CD4-positive, alpha-beta memory T cell (primary cell): Measurements from ENCODE around the gene SBK3. TPM values are rescaled to one million over a fixed set of nuclear protein-coding genes. Genes with fewer than 3 reads are reported as not detected.
"Not testable (repeated sequence)": the region's sequence is repeated elsewhere in the genome, so short reads cannot be mapped to it uniquely, and the experiment has no call there.

Source experiments
- CTCF ChIA-PET: fragments of 350-600 bp; sonication (Branson Sonifier 250); formaldehyde crosslinking; loops from one replicate; lab custom pipeline; 2021; ENCODE audit warnings: inconsistent platforms; ENCODE audit not compliant: partially characterized antibody; lab: Charles Lee
- POLR2A ChIA-PET: fragments of 350-600 bp; sonication (Branson Sonifier 250); formaldehyde crosslinking; loops from one replicate; lab custom pipeline; 2021; ENCODE audit not compliant: partially characterized antibody; lab: Charles Lee
- DNase-seq, 5 donors: peaks; one replicate each; pipeline versions ENCODE4 v3.0.0 to v3.0.0-alpha.2; 2020 to 2022; ENCODE audit warnings: mixed read lengths in 1 of 5
- H3K27ac ChIP-seq: one replicate; pipeline ENCODE4 v1.7.0; 2013; ENCODE audit warnings: low read depth, low read length
- H3K27me3 ChIP-seq: 2 replicates; pipeline ENCODE4 v1.7.0; 2013; ENCODE audit warnings: mild to moderate bottlenecking, low read length, moderate library complexity; ENCODE audit not compliant: insufficient read depth
- H3K36me3 ChIP-seq: 2 replicates; pipeline ENCODE4 v1.7.0; 2013; ENCODE audit warnings: mild to moderate bottlenecking, low read length, moderate library complexity; ENCODE audit not compliant: insufficient read depth
- H3K4me1 ChIP-seq: 2 replicates; pipeline ENCODE4 v1.7.0; 2013; ENCODE audit warnings: mild to moderate bottlenecking, low read length, moderate library complexity; ENCODE audit not compliant: insufficient read depth
- H3K4me3 ChIP-seq, 2 donors: one replicate each; pipeline ENCODE4 v1.7.0; 2013; ENCODE audit warnings: low read length in 2 of 2, mild to moderate bottlenecking in 1 of 2
- H3K9me3 ChIP-seq, 2 donors: one replicate each; pipeline ENCODE4 v1.7.0; 2013; ENCODE audit warnings: low read length in 2 of 2, control low read depth in 1 of 2; ENCODE audit not compliant: control insufficient read depth in 1 of 2
- H3K27ac Mint-ChIP-seq, 7 donors: one replicate each; pipeline ENCODE4 v1.8.0; 2020 to 2021; ENCODE audit warnings: mixed read lengths in 7 of 7, mild to moderate bottlenecking in 6 of 7, inconsistent platforms in 3 of 7, moderate library complexity in 3 of 7
- H3K27me3 Mint-ChIP-seq, 2 donors: one replicate each; pipeline ENCODE4 v1.8.0; 2020 to 2021; ENCODE audit warnings: mixed read lengths in 2 of 2
- H3K36me3 Mint-ChIP-seq, 2 donors: one replicate each; pipeline ENCODE4 v1.8.0; 2020 to 2021; ENCODE audit warnings: mixed read lengths in 2 of 2, inconsistent platforms in 1 of 2, mild to moderate bottlenecking in 1 of 2
- H3K4me1 Mint-ChIP-seq, 4 donors: one replicate each; pipeline ENCODE4 v1.8.0; 2020 to 2021; ENCODE audit warnings: mixed read lengths in 4 of 4, mild to moderate bottlenecking in 1 of 4
- H3K4me3 Mint-ChIP-seq, 8 donors: one replicate each; pipeline ENCODE4 v1.8.0; 2020 to 2021; ENCODE audit warnings: mixed read lengths in 8 of 8, mild to moderate bottlenecking in 7 of 8, moderate library complexity in 6 of 8, inconsistent platforms in 3 of 8
- H3K9me3 Mint-ChIP-seq, 8 donors: one replicate each; pipeline ENCODE4 v1.8.0; 2020 to 2021; ENCODE audit warnings: mixed read lengths in 8 of 8, mild to moderate bottlenecking in 5 of 8, inconsistent platforms in 3 of 8, moderate library complexity in 1 of 8
- intact Hi-C: fragments of 100-400 bp; cut with micrococcal nuclease; formaldehyde crosslinking; loops from one replicate; pipeline ENCODE4 v1.15.1; 2023
- polyA plus RNA-seq, 2 donors: library from polyadenylated mRNA; unstranded; fragments of 300-500 nt; fragmentation: Illumina TruSeq; gene quantifications; one replicate each; pipeline ENCODE4 v1.2.3, GENCODE V29; 2021
- total RNA-seq, 2 experiments: library from RNA; stranded (reverse); gene quantifications; one replicate each; pipeline ENCODE4 v1.2.3, GENCODE V29; 2021

The SBK3 gene
- total and polyA plus RNA-seq, 4 experiments from 2014 or later: not detected

- peaks cover 4% of the 10 kb centered on the region for H3K4me1 ChIP-seq
- Mint-ChIP-seq H3K4me1 (peaks cover 5 to 13% (median 10%) of the 10 kb centered on the region in 4 donors), H3K27me3 (peaks cover 0 to under 1% of the 10 kb centered on the region in 2 donors), H3K36me3 (no peaks in the 10 kb centered on the region), H3K9me3 (no peaks in the 10 kb centered on the region), H3K4me3 (no peak overlapping the region), H3K27ac (no peak overlapping the region)
- POLR2A ChIA-PET: no interaction called here
- no peak overlapping the region for H3K27ac ChIP-seq
- H3K36me3 ChIP-seq: no peaks in the 10 kb centered on the region
- H3K9me3 ChIP-seq: no peaks in the 10 kb centered on the region
- CTCF ChIA-PET: interaction anchor here (1.1 kb wide), 1 partner anchor 359 kb away, joined by 3 read pairs; no protein-coding TSS in a partner anchor
- intact Hi-C loops: no loop called here
- no peaks in the 10 kb centered on the region for H3K27me3 ChIP-seq
- no peak for DNase-seq
- no peak overlapping the region for H3K4me3 ChIP-seq
Measured at GRCh38 chr19:55500368-55500952, 44.9 kb downstream of the SBK3 start.

- Mint-ChIP-seq H3K36me3 (no peaks in the 10 kb centered on the region), H3K27me3 (peaks cover 0 to 1% of the 10 kb centered on the region in 2 donors), H3K9me3 (no peaks in the 10 kb centered on the region), H3K27ac (no peak overlapping the region), H3K4me1 (peaks cover 4 to 7% (median 5%) of the 10 kb centered on the region in 4 donors), H3K4me3 (no peak overlapping the region)
- H3K27ac ChIP-seq: no peak overlapping the region
- ChIA-PET POLR2A (interaction anchor here (1.4 kb wide), 1 partner anchor 22 kb away, joined by 4 read pairs; the partner anchor contains the start of gene ZNF628), CTCF (interaction anchor here (1.7 kb wide), 1 partner anchor 31 kb away, joined by 9 read pairs; no protein-coding TSS in a partner anchor)
- H3K4me3 ChIP-seq: no peak overlapping the region
- H3K4me1 ChIP-seq: peaks cover 1% of the 10 kb centered on the region
- H3K36me3 ChIP-seq: no peaks in the 10 kb centered on the region
- intact Hi-C loops: no loop called here
- no peak for DNase-seq
- H3K27me3 ChIP-seq: no peaks in the 10 kb centered on the region
- H3K9me3 ChIP-seq: no peaks in the 10 kb centered on the region
Measured at GRCh38 chr19:55498246-55498840, 47.0 kb downstream of the SBK3 start.

GRCh38 chr19:55497763-55498162, 47.6 kb downstream of the SBK3 start:
- Mint-ChIP-seq H3K9me3 (no peaks in the 10 kb centered on the region), H3K27ac (no peak overlapping the region), H3K27me3 (peaks cover 2 to 5% of the 10 kb centered on the region in 2 donors), H3K4me3 (no peak overlapping the region), H3K4me1 (peaks cover 0 to 4% (median 1%) of the 10 kb centered on the region in 4 donors), H3K36me3 (no peaks in the 10 kb centered on the region)
- no peak for DNase-seq
- Histone ChIP-seq H3K4me3 (no peak overlapping the region), H3K4me1 (no peaks in the 10 kb centered on the region), H3K27me3 (no peaks in the 10 kb centered on the region), H3K36me3 (no peaks in the 10 kb centered on the region), H3K9me3 (no peaks in the 10 kb centered on the region), H3K27ac (no peak overlapping the region)
- CTCF ChIA-PET: interaction anchor here (1.7 kb wide), 1 partner anchor 30 kb away, joined by 9 read pairs; no protein-coding TSS in a partner anchor
- intact Hi-C loops: no loop called here
- POLR2A ChIA-PET: interaction anchor here (1.4 kb wide), 1 partner anchor 21 kb away, joined by 4 read pairs; the partner anchor contains the start of gene ZNF628

- H3K36me3 Mint-ChIP-seq, H3K9me3 ChIP-seq, H3K27me3 Mint-ChIP-seq, H3K27me3 ChIP-seq, H3K4me3 ChIP-seq, DNase-seq, H3K36me3 ChIP-seq, H3K27ac ChIP-seq, H3K27ac Mint-ChIP-seq, H3K4me1 ChIP-seq, POLR2A ChIA-PET, H3K4me3 Mint-ChIP-seq, H3K9me3 Mint-ChIP-seq, H3K4me1 Mint-ChIP-seq, intact Hi-C loops: not testable (repeated sequence)
- CTCF ChIA-PET: interaction anchor here (1.5 to 3.5 kb wide), 3 partner anchors 8 to 29 kb away, joined by 3 to 14 read pairs (median 9); partner anchors contain the start of gene NAT14
Measured at GRCh38 chr19:55496820-55497219, 48.5 kb downstream of the SBK3 start.

GRCh38 chr19:55495646-55496349, 49.5 kb downstream of the SBK3 start:
- Mint-ChIP-seq H3K4me1 (peaks cover 0 to 2% (median under 1%) of the 10 kb centered on the region in 4 donors), H3K4me3 (no peak overlapping the region), H3K36me3 (no peaks in the 10 kb centered on the region), H3K9me3 (no peaks in the 10 kb centered on the region), H3K27me3 (peaks cover 5 to 12% of the 10 kb centered on the region in 2 donors), H3K27ac (no peak overlapping the region)
- Histone ChIP-seq H3K36me3 (no peaks in the 10 kb centered on the region), H3K4me3 (no peak overlapping the region), H3K4me1 (no peaks in the 10 kb centered on the region), H3K27ac (no peak overlapping the region), H3K27me3 (no peaks in the 10 kb centered on the region), H3K9me3 (no peaks in the 10 kb centered on the region)
- CTCF ChIA-PET: interaction anchor here (1.5 to 3.5 kb wide), 2 partner anchors 9 to 10 kb away, joined by 3 to 14 read pairs; partner anchors contain the start of gene NAT14
- intact Hi-C loops: no loop called here
- no peak for DNase-seq
- POLR2A ChIA-PET: interaction anchor here (2.0 kb wide), 1 partner anchor 19 kb away, joined by 9 read pairs; the partner anchor contains the start of gene ZNF628

- intact Hi-C loops: no loop called here
- DNase-seq: no peak
- Mint-ChIP-seq H3K27ac (peak overlapping the region in 1 of 7 donors; percentile 30), H3K4me3 (peak overlapping the region in 6 of 8 donors; percentile 20 to 71 (median 61)), H3K9me3 (no peaks in the 10 kb centered on the region), H3K4me1 (peaks cover 0 to 2% (median 0%) of the 10 kb centered on the region in 4 donors), H3K36me3 (no peaks in the 10 kb centered on the region), H3K27me3 (peaks cover 5 to 12% of the 10 kb centered on the region in 2 donors)
- ChIA-PET CTCF (interaction anchor here (0.8 to 3.5 kb wide), 2 partner anchors 10 to 25 kb away, joined by 3 to 14 read pairs; no protein-coding TSS in a partner anchor), POLR2A (interaction anchor here (0.6 to 2.0 kb wide), 2 partner anchors 18 to 160 kb away, joined by 3 to 9 read pairs; partner anchors contain the start of gene ZNF628)
- Histone ChIP-seq H3K4me1 (no peaks in the 10 kb centered on the region), H3K27me3 (no peaks in the 10 kb centered on the region), H3K4me3 (no peak overlapping the region), H3K27ac (no peak overlapping the region), H3K36me3 (no peaks in the 10 kb centered on the region), H3K9me3 (no peaks in the 10 kb centered on the region)
Measured at GRCh38 chr19:55494172-55494761, 51.1 kb downstream of the SBK3 start.
